ENCODE measurements around the gene USP28. TPM values are rescaled to one million over a fixed set of nuclear protein-coding genes. Genes with fewer than 3 reads are reported as not detected.
"Not testable (repeated sequence)": the region's sequence is repeated elsewhere in the genome, so short reads cannot be mapped to it uniquely, and the experiment has no call there.

The USP28 gene
- total RNA-seq, 1 donor from 2014 or later: 28.9 TPM

- H3K27ac ChIP-seq: no peak overlapping the region
- no peak overlapping the region for H3K4me3 ChIP-seq
- H3K36me3 ChIP-seq: no peaks in the 10 kb centered on the region
- no peak for TF ChIP-seq CTCF (IDR thresholded peaks at IDR 0.05)
- ATAC-seq: no peak
- no peak for DNase-seq
- no peaks in the 10 kb centered on the region for H3K4me1 ChIP-seq
- intact Hi-C loops (cut with DNase I): no loop called here
- H3K9me3 ChIP-seq: no peaks in the 10 kb centered on the region
- no peaks in the 10 kb centered on the region for H3K27me3 ChIP-seq
Observed at GRCh38 chr11:113881856-113882255, 6.5 kb upstream of the USP28 start.

GRCh38 chr11:113880971-113881370, 5.6 kb upstream of the USP28 start:
- Histone ChIP-seq H3K4me3 (no peak overlapping the region), H3K36me3 (no peaks in the 10 kb centered on the region), H3K9me3 (no peaks in the 10 kb centered on the region), H3K4me1 (no peaks in the 10 kb centered on the region), H3K27me3 (no peaks in the 10 kb centered on the region), H3K27ac (no peak overlapping the region)
- no peak for DNase-seq
- no peak for TF ChIP-seq CTCF (IDR thresholded peaks at IDR 0.05)
- ATAC-seq: no peak
- intact Hi-C loops (cut with DNase I): no loop called here

- DNase-seq; H3K27ac ChIP-seq; H3K36me3 ChIP-seq; H3K4me3 ChIP-seq; H3K9me3 ChIP-seq; ATAC-seq; H3K4me1 ChIP-seq; H3K27me3 ChIP-seq; intact Hi-C loops (cut with DNase I): not testable (repeated sequence)
Observed at GRCh38 chr11:113879446-113879845, 4.1 kb upstream of the USP28 start.

GRCh38 chr11:113877670-113878055, 2.3 kb upstream of the USP28 start:
- H3K36me3 ChIP-seq: no peaks in the 10 kb centered on the region
- intact Hi-C loops (cut with DNase I): no loop called here

GRCh38 chr11:113876798-113877669, 1.7 kb upstream of the USP28 start:
- intact Hi-C loops (cut with DNase I): no loop called here
- Histone ChIP-seq H3K36me3 (no peaks in the 10 kb centered on the region), H3K27me3 (no peaks in the 10 kb centered on the region), H3K27ac (no peak overlapping the region), H3K4me3 (no peak overlapping the region), H3K4me1 (peaks cover 3% of the 10 kb centered on the region), H3K9me3 (no peaks in the 10 kb centered on the region)
- no peak for TF ChIP-seq CTCF (IDR thresholded peaks at IDR 0.05)
- ATAC-seq: no peak
- DNase-seq: no peak

More at GRCh38 chr11:113877670-113878055, 2.3 kb upstream of the USP28 start:
- no peaks in the 10 kb centered on the region for H3K9me3 ChIP-seq
- H3K4me1 ChIP-seq: peaks cover 3% of the 10 kb centered on the region
- DNase-seq (no peak), ATAC-seq (no peak)
- H3K27ac ChIP-seq: no peak overlapping the region
- no peak overlapping the region for H3K4me3 ChIP-seq
- no peak for TF ChIP-seq CTCF (IDR thresholded peaks at IDR 0.05)
- no peaks in the 10 kb centered on the region for H3K27me3 ChIP-seq

GRCh38 chr11:113876074-113876797, 864 bp upstream of the USP28 start:
- H3K4me1 ChIP-seq: peaks cover 3% of the 10 kb centered on the region
- H3K27ac ChIP-seq: peak overlapping the region; percentile 95
- no peaks in the 10 kb centered on the region for H3K27me3 ChIP-seq
- H3K36me3 ChIP-seq: no peaks in the 10 kb centered on the region
- intact Hi-C loops (cut with DNase I): no loop called here
- ATAC-seq: no peak
- peak overlapping the region; percentile 83 for H3K4me3 ChIP-seq
- TF ChIP-seq CTCF (IDR thresholded peaks at IDR 0.05): no peak
- no peaks in the 10 kb centered on the region for H3K9me3 ChIP-seq
- DNase-seq: no peak
